HepG2 (cell line): ENCODE data around the gene ZNF581.

Source experiments
- ARID2 ChIP-seq: sonication (generic); formaldehyde crosslinking; IDR thresholded peaks from 2 replicates; pipeline ENCODE4 v1.8.1; 2022; ENCODE audit warnings: mild to moderate bottlenecking, missing genetic modification reagents, borderline replicate concordance
- BHLHE40 ChIP-seq: IDR thresholded peaks from 2 replicates; pipeline ENCODE4 v1.6.1; 2011; ENCODE audit warnings: low read length, improper control_type of control experiment
- MTA1 ChIP-seq: sonication (generic); formaldehyde crosslinking; IDR thresholded peaks from 2 replicates; pipeline ENCODE4 v1.4.0; 2020; ENCODE audit warnings: missing genetic modification reagents, mild to moderate bottlenecking, borderline replicate concordance
- POLR2AphosphoS5 ChIP-seq: IDR thresholded peaks from 2 replicates; pipeline ENCODE4 v1.6.1; 2012; ENCODE audit warnings: low read depth, low read length
- RFX3 ChIP-seq: IDR thresholded peaks from 2 replicates; pipeline ENCODE4 v1.6.1; 2016; ENCODE audit warnings: missing biosample characterization, missing genetic modification reagents
- SRSF9 ChIP-seq: fragments of 200-400 bp; formaldehyde crosslinking; IDR thresholded peaks from 2 replicates; pipeline ENCODE4 v1.6.1; 2018; ENCODE audit warnings: borderline replicate concordance, mild to moderate bottlenecking, low read depth, low read length; ENCODE audit not compliant: insufficient read depth, poor library complexity, severe bottlenecking
- ZNF558 ChIP-seq: sonication (generic); formaldehyde crosslinking; IDR thresholded peaks from 2 replicates; pipeline ENCODE4 v1.9.0; 2022; ENCODE audit warnings: mild to moderate bottlenecking, missing genetic modification reagents, borderline replicate concordance

- no peak for TF ChIP-seq MTA1
- no peak for TF ChIP-seq SRSF9
- no peak for TF ChIP-seq BHLHE40
- TF ChIP-seq RFX3 (CRISPR knock-in tag), result no peak
- no peak for TF ChIP-seq ZNF558 (CRISPR knock-in tag)
- TF ChIP-seq ARID2, result no peak
- TF ChIP-seq POLR2AphosphoS5, result no peak
These were observed 46.1 kb downstream of the ZNF581 start for GRCh38 chr19:55689411-55690108.
